GM19099 (cell line): ENCODE results near the gene POMP.

ENCODE experiments used
- POLR2A ChIP-seq: IDR thresholded peaks from 3 replicates; pipeline ENCODE4 v1.6.1; 2011; ENCODE audit warnings: low read depth; ENCODE audit not compliant: insufficient read length; ENCODE audit errors: extremely low read depth

The POMP gene

GRCh38 chr13:28658796-28659620 is at the start of gene POMP:
POMP (plus strand) TSS chr13:28659130; CDS start chr13:28659185, 55 bp downstream.
- peak; percentile 95 for TF ChIP-seq POLR2A

GRCh38 chr13:28609381-28609780 is 49.5 kb upstream of the POMP start:
- TF ChIP-seq POLR2A: no peak

- TF ChIP-seq POLR2A: no peak
Measured at GRCh38 chr13:28609926-28610325, 49.0 kb upstream of the POMP start.

GRCh38 chr13:28610996-28611395 is 47.9 kb upstream of the POMP start:
- no peak for TF ChIP-seq POLR2A

GRCh38 chr13:28611654-28612131 is 47.2 kb upstream of the POMP start:
- TF ChIP-seq POLR2A: no peak

GRCh38 chr13:28613562-28613961 is 45.4 kb upstream of the POMP start:
- TF ChIP-seq POLR2A: no peak

- TF ChIP-seq POLR2A: no peak
Measured at GRCh38 chr13:28615916-28616446, 42.9 kb upstream of the POMP start.

- TF ChIP-seq POLR2A: no peak
Measured at GRCh38 chr13:28618230-28618994, 40.5 kb upstream of the POMP start.

- no peak for TF ChIP-seq POLR2A
Measured at GRCh38 chr13:28620011-28620830, 38.7 kb upstream of the POMP start.

- no peak for TF ChIP-seq POLR2A
Measured at GRCh38 chr13:28621449-28621848, 37.5 kb upstream of the POMP start.

GRCh38 chr13:28622286-28622685 is 36.6 kb upstream of the POMP start:
- no peak for TF ChIP-seq POLR2A

GRCh38 chr13:28623782-28624706 is 34.9 kb upstream of the POMP start:
- TF ChIP-seq POLR2A: no peak

- no peak for TF ChIP-seq POLR2A
Measured at GRCh38 chr13:28624707-28625432, 34.1 kb upstream of the POMP start.
